ENCODE results near the gene GNG14.

DNA sequence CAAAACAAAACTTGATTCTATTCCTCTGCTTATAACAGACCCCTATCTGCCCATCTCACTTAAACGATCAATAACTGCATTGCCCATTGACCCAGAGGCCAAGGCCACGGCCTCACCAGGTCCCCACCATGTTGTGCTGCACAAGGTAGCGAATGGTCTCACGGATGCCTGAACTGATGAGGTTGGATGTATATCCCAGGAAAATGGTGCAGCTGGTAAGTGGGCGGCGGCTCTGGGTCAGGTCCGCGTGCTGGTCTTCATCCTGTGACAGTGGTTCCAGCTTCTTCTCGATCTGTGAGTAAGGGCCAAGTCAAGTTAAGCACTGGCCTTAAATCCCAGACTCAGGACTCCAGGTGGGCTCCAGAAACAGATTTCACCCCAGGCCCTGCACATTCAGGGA is 7.8 kb upstream of the GNG14 start:
- TF ChIP-seq, protein P1, sequence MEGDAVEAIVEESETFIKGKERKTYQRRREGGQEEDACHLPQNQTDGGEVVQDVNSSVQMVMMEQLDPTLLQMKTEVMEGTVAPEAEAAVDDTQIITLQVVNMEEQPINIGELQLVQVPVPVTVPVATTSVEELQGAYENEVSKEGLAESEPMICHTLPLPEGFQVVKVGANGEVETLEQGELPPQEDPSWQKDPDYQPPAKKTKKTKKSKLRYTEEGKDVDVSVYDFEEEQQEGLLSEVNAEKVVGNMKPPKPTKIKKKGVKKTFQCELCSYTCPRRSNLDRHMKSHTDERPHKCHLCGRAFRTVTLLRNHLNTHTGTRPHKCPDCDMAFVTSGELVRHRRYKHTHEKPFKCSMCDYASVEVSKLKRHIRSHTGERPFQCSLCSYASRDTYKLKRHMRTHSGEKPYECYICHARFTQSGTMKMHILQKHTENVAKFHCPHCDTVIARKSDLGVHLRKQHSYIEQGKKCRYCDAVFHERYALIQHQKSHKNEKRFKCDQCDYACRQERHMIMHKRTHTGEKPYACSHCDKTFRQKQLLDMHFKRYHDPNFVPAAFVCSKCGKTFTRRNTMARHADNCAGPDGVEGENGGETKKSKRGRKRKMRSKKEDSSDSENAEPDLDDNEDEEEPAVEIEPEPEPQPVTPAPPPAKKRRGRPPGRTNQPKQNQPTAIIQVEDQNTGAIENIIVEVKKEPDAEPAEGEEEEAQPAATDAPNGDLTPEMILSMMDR (IDR thresholded peaks at IDR 0.05; ENCODE audit: borderline replicate concordance, extremely low read depth, low read length, poor library complexity, severe bottlenecking): no peak
- TF ChIP-seq EZH2 (IDR thresholded peaks at IDR 0.05; ENCODE audit: borderline replicate concordance, low read depth, low read length, severe bottlenecking): no peak
